Right forelimb (tissue), 1 donor: ENCODE data around the gene FAM107B.
"Not testable (repeated sequence)": the region's sequence is repeated elsewhere in the genome, so short reads cannot be mapped to it uniquely, and the experiment has no call there.

Experiments
- DNase-seq: peaks from one replicate; pipeline ENCODE4 v3.0.0-alpha.2; 2018

The FAM107B gene

DNA sequence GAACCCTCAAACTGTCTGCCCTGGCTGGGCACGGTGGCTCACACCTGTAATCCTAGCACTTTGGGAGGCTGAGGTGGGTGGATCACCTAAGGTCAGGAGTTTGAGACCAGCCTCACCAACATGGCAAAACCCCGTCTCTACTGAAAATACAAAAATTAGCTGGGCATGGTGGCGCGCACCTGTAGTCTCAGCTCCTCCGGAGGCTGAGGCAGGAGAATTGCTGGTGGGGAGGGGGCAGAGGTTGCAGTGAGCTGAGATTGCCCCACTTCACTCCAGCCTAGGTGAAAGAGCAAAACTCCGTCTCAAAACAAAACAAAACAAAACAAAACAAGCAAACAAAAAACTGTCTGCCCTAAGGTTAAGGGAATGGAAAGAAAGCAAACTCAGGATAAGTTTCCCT, 115.6 kb downstream of the FAM107B start:
- not testable (repeated sequence) for DNase-seq

DNA sequence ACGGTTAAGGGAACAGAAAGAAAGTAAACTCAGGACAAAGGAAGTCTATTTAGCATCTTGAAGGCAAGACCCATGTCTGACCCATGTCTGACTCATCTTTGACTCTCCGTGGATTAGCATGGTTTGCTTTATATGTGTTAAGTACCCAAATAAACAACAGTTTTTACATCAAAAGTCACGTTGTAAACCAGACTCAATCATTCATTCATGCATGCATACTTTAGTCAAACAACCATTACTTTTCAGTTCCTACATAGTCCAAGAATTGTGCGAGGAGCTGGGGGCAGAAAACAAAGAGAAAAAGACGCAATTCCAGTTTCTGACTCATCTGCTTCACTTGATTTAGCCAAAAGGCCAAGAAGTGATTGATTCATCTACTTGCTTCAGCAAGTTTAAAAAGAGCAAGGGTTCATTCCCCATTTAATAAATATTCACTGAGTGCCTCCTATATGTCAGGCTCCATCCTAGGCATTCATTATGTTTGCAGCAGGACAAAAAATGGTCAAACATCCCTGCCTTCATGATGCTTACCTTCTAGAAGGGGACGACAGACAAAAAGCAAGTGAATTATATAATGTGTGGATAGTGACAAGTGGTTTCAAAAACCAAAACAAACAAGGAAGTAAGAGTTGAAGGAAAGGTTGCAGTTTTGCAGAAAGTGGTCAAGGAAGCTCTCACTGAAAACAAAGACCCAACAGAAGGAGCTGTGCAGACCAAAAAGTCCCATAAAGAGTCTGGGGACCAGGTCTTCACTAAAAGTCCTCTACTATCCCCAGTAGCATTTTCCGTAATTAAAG, 116.2 kb downstream of the FAM107B start:
- no peak for DNase-seq

DNA sequence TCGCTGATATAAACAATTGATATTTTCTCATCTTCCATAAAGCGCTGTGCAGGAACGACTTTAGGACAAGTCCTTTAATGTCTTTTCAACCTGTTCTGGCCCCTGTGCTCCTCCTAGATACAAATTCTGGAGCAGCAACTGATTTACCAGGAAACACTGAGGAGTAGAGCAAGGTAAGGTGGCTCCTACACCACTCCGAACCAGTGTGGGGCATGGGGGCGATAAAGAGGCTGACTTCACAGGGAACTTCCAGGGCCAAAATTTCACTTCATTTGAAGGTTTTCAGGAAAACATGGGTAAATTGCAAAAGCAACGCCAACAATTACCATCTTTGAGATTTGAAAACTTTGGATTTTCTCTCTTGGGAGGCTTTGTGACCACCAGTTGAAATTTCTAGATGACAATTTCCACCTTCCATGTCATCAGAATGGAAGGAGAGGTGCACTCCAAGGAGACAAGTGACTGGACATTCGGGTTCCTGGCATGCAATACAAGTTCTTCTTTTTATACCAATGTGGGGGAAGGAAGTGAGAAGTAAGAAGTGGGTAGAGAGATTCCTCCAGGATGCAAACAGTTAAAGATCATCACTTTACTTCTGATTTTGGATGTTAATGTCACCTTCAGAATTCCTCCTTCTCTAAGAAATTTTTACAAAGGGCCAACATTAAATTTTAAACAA, 118.5 kb downstream of the FAM107B start:
- DNase-seq, result no peak

- no peak for DNase-seq
These were observed 119.8 kb downstream of the FAM107B start for GRCh38 chr10:14654821-14655382.

GRCh38 chr10:14653271-14654161, 121.2 kb downstream of the FAM107B start:
- DNase-seq, result no peak

GRCh38 chr10:14652816-14653215, 121.9 kb downstream of the FAM107B start:
- DNase-seq, result no peak

- no peak for DNase-seq
These were observed 122.6 kb downstream of the FAM107B start for GRCh38 chr10:14652067-14652466.

DNA sequence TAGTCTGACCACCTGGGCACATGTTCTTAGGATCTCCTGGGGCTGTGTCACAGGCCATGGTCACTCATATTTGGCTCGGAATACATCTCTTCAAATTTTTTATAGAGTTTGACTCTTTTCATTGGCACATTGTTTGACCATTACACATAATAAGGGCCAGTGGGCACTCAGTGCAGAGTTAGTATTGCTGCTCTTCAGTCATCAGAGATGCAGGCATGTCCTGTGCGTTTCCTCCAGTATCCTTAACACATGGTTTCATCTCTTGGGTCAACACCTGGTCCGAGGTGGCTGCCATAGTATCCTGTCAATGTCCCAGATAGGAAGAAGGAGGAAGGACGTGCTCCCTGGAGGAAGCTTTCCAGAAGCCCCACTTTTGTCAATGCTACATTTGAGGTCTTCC, 125.0 kb downstream of the FAM107B start:
- DNase-seq, result no peak

DNA sequence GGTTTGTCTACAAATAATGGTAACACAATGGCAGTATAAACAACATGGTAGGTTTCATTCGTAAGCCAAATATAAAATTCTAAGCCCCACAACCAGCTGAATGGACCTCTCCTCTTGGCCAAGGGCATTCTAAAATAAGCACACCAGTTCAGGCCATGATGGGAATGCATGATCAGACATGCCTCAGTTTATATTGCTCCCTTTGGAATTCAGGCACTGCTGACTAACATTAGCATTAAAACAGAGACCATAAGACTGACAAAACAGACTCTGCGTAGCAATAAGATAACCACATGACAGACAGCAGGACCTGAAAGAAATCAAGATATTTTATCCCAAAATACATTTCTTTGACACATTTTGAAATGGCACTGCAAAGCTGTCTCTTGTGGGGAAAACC, 125.8 kb downstream of the FAM107B start:
- DNase-seq, result no peak

DNA sequence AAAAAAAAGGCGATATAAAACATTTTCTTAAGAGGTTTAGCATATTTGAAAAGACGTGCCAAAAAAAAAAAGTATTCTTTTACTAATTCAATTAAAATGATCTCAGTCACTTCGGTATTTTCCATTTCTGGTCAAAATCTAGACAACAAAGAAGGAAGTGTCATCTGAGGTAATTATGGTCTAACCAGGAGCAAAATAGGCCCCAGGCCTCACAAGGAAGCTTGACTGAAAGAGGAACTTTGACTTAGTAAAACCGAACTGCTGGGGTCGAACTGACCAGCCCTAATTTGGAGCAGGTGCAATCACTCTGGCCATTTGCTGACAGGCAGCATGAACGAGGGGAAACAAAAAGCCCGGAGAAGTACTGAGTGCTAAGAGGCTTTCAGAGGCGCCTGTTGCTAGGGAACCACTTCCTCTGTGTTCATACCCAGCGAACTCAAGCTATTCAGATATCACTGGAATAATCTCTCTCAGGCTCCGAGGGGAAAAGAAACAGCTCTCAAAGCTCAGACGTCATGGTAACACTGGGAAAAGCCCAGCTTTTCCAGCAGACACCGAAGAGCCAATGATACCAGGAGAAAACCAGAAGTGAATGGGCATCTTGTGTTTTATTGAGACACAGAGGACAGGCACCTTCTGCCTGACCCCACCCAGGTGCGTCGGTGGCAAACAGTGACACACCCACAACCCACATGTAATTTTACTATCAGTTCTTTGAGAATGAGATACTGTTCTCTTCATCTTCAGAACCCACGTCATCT, 126.5 kb downstream of the FAM107B start:
- peak; percentile 56 for DNase-seq

DNA sequence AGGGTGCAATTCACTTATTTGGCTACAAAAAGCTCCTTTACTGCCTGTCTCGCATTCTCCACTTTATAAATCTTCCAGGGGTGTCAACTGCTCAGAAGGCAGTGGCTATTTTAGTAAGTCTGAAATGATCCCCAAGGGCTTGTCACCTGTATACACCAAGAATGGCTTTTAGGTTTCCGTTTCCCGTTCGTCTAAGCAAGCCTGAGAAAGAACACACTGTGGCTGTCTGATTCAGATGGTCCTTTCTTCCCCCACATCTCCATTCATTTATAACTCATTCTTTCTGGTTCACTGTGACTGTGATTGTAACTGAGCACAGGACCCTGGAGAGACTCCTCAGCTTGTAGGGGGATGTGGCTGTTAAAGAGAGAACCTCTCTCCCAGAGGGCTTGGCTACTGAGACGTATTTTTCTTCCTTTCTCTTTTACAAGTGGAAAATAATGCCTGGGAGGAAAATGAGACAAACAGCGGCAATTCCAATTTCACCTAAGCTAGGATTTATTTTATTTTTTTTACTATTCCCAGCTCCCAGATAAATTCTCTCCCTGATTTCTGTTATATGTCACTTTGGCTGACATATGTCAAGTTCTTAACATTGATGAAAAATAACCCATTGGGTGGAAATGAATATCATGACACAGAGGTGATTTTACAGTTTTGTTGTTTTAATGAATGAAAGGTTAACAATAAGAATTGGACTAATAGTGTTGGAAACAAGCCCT, 129.3 kb downstream of the FAM107B start:
- no peak for DNase-seq

DNA sequence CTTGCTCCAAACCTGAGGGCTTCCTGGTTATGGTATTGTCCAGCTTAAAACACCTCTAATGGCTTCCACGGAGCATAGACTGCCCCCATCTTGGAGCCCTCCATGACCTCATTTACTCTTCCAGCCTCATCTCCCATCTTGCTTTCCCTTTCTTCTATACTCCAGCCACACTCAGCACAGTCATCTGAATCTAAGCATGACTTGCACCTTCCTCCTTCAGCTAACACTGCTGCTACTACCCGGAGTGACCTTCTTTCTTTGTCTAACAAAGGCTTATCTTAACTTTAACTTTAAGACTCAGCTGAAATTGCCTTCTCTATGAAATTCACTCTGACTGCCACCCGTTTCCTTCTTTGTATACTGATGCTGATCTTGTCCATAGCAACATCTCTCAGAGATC, 135.1 kb downstream of the FAM107B start:
- no peak for DNase-seq

DNA sequence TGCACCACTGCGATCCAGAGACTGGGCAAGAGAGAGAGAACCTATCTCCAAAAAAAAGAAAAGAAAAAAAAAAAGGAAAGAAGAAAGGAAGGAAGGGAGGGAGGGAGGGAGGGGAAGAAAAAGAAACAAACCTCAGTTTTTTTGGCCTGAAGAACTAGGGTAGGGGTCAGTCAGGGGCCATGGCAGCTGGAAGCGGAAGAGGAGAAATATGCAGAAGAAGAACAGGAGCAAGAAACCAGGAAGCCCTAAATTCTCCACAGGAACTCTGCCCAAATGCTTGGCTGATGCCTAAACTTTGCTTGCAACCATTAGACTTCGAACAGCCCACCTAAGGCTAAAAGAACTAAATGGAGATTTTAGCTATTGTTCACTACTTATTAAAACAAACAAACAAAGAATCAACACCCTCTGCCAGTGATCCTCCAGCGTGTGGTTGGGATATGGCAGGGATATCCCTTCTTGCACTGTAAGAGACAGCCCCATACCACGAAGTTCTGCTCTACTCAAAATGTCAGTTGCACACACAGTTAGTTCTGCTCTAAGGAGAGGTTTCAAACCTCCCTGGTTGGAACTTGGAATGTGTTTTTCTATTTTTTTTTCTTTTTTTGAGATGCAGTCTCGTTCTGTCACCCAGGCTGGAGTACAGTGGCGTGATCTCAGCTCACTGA, 139.5 kb downstream of the FAM107B start:
- DNase-seq, result no peak

DNA sequence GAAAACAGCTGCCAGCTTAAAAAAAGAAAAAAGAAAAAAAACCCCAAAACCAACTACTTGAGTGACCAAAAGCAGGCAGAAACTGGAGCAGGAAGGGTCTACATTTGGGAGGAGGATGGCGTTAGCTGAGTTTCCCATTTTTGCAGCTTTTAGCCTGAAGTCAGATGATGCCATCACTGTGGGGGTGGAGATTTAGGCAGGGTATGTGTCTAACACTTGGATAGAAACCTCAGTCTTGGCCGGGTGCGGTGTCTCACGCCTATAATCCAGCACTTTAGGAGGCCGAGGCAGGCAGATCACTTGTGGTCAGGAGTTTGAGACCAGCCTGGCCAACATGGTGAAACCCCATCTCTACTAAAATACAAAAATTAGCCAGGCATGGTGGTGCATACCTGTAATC, 140.1 kb downstream of the FAM107B start:
- DNase-seq, result not testable (repeated sequence)

DNA sequence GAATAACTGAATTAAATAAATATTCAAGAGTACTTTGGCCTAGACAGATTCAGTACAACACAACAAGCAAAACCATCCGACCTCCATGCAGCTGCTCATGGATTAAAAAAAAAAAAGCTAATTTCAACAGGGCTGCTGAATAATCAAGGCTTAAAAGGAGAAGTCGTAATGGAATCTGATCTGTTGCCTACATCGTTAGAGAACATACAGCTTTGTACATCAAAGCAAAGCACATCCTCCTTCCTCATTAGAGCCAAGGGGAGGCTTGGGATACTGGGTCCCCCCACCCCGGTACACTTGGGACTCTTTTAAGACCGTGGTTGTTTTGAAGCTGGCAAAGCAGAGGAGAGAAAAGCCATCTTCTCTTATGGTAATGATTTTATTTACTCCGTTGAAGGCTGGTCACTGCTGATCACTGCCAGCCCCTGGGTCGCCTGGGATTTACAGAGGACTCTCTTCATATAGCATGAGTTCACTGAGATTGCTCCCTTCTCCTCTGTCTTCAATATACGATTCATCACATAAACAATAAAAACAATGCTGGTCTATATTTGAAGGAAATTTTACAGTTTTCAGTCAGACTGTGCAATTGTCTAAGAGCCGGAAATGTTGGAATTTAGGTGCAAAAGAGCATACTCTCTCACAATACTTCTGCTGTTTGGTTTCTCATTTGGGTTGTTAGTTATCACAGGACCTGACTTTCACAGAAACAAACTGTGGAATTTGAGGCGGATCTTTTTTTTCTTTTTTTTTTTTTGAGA, 148.8 kb downstream of the FAM107B start:
- no peak for DNase-seq

DNA sequence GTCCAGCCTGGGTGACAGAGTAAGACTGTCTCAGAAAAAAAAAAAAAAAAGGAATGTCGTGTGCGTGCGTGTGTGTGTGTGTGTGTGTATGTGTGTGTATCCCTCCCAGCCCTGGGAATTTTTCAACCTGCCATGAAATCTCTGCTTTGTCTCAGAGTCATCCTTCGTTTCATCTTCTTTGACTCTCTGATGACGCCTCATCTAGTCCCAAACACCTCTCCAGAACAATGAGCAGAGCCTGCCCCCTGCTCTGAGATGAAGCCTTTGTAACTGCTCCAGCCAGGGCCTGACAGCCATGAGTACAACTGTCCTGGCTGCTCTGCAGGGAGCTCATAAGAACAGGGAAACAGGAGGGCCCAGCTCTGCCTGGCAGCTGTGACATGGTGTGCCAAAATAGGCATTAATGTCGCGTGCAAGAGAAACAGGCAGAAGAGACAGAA, 149.5 kb downstream of the FAM107B start:
- DNase-seq, result no peak

DNA sequence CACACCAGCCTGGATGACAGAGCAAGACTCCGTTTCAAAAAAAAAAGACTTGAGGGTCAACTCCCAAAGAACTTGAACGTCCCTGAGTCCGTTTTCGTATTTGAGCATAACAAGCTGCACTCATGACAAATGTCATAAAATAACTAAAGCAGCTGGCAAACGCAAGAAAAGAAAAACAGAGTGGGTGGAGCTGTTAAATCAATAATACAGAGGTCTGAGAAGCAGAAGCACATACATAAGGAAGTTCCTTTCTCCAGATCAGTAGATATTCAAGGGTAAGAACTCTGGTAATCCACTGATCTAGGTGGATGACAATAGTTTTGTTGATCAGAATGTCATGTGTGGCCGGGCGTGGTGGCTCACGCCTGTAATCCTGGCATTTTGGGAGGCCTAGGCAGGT, 150.1 kb downstream of the FAM107B start:
- DNase-seq, result no peak

DNA sequence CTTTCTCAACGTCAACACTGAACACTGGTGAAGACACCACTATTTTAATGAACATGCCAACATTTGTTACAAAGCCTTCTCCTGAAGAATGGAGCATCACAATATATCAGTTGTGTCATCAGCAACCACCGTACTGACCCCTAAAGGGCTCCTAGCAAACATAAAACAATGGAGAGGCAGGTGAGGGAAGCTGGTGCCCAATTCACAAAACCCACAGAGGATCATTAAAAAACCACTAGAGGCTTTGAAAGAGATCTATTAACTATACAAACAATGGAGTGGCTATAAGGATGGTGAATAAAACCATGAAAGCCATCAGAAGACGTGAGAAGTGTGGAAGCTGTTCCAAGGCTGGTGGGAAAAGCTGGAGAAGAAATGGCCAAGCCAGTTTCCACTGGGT, 150.8 kb downstream of the FAM107B start:
- DNase-seq, result no peak

GRCh38 chr10:14621037-14621436, 153.7 kb downstream of the FAM107B start:
- DNase-seq, result no peak

GRCh38 chr10:14618674-14619073, 156.0 kb downstream of the FAM107B start:
- no peak for DNase-seq
